HepG2 (cell line): ENCODE results near the gene NRL. TPM values are rescaled to one million over a fixed set of nuclear protein-coding genes. Genes with fewer than 3 reads are reported as not detected.
A peak's percentile ranks its signal among the peaks of the same experiment; 100 is the strongest.

Source experiments
- BRCA1 ChIP-seq: sonication (generic); formaldehyde crosslinking; IDR thresholded peaks from 2 replicates; pipeline ENCODE4 v1.4.0; 2020; ENCODE audit warnings: missing genetic modification reagents
- CBFB ChIP-seq: sonication (generic); formaldehyde crosslinking; IDR thresholded peaks from 2 replicates; pipeline ENCODE4 v1.4.0; 2020; ENCODE audit warnings: missing genetic modification reagents
- FOSL1 ChIP-seq: sonication (generic); formaldehyde crosslinking; IDR thresholded peaks from 2 replicates; pipeline ENCODE4 v1.9.0; 2021; ENCODE audit warnings: missing genetic modification reagents, borderline replicate concordance
- HDAC1 ChIP-seq: sonication (generic); formaldehyde crosslinking; IDR thresholded peaks from 2 replicates; pipeline ENCODE4 v1.5.1; 2020; ENCODE audit warnings: mild to moderate bottlenecking, missing genetic modification reagents
- HES4 ChIP-seq: sonication (generic); formaldehyde crosslinking; IDR thresholded peaks from 2 replicates; pipeline ENCODE4 v1.9.0; 2021; ENCODE audit warnings: mild to moderate bottlenecking, missing genetic modification reagents, borderline replicate concordance
- HOXA9 ChIP-seq: sonication (generic); formaldehyde crosslinking; IDR thresholded peaks from 2 replicates; pipeline ENCODE4 v1.8.1; 2022; ENCODE audit warnings: missing genetic modification reagents, mild to moderate bottlenecking, moderate library complexity, borderline replicate concordance
- KLF15 ChIP-seq: sonication (generic); formaldehyde crosslinking; IDR thresholded peaks from 2 replicates; pipeline ENCODE4 v1.8.1; 2023; ENCODE audit warnings: borderline replicate concordance, mild to moderate bottlenecking, inconsistent platforms, missing genetic modification reagents, mixed read lengths
- NCOR1 ChIP-seq: fragments of 200-600 bp; sonication (generic); IDR thresholded peaks from 2 replicates; pipeline ENCODE4 v1.7.0; 2017; ENCODE audit warnings: antibody characterized with exemption, low read length, borderline replicate concordance
- PBX3 ChIP-seq: sonication (generic); formaldehyde crosslinking; IDR thresholded peaks from 2 replicates; pipeline ENCODE4 v1.8.1; 2023; ENCODE audit warnings: missing genetic modification reagents, inconsistent platforms, borderline replicate concordance
- POLR2AphosphoS5 ChIP-seq: IDR thresholded peaks from 2 replicates; pipeline ENCODE4 v1.6.1; 2012; ENCODE audit warnings: low read depth, low read length
- SMAD1 ChIP-seq: sonication (generic); formaldehyde crosslinking; IDR thresholded peaks from 2 replicates; pipeline ENCODE4 v1.4.0; 2020; ENCODE audit warnings: missing genetic modification reagents, low read depth, mild to moderate bottlenecking, borderline replicate concordance
- SRSF4 ChIP-seq: fragments of 200-400 bp; formaldehyde crosslinking; IDR thresholded peaks from one replicate; pipeline ENCODE4 v1.6.1; 2018; ENCODE audit warnings: mild to moderate bottlenecking, low read depth, low read length, moderate library complexity; ENCODE audit not compliant: poor library complexity, severe bottlenecking
- TBX3 ChIP-seq: fragments of 450-650 bp; IDR thresholded peaks from 2 replicates; pipeline ENCODE4 v1.6.1; 2017; ENCODE audit warnings: antibody characterized with exemption, mild to moderate bottlenecking, inconsistent platforms, borderline replicate concordance
- TEAD3 ChIP-seq: optimal IDR thresholded peaks from 2 replicates; pipeline ENCODE3; 2016; ENCODE audit warnings: borderline replicate concordance
- ZBTB1 ChIP-seq: sonication (generic); formaldehyde crosslinking; IDR thresholded peaks from 2 replicates; pipeline ENCODE4 v1.4.0; 2020; ENCODE audit warnings: missing genetic modification reagents, borderline replicate concordance
- ZMAT3 ChIP-seq: sonication (generic); formaldehyde crosslinking; conservative IDR thresholded peaks from 2 replicates; pipeline ENCODE4 v1.7.0; 2021; ENCODE audit warnings: missing genetic modification reagents
- ZNF274 ChIP-seq: sonication (generic); formaldehyde crosslinking; IDR thresholded peaks from 2 replicates; pipeline ENCODE4 v1.5.1; 2020; ENCODE audit warnings: mild to moderate bottlenecking, missing genetic modification reagents
- ZNF768 ChIP-seq: sonication (generic); formaldehyde crosslinking; IDR thresholded peaks from 2 replicates; pipeline ENCODE4 v1.4.0; 2020; ENCODE audit warnings: missing genetic modification reagents
- ZNF788 ChIP-seq: sonication (generic); formaldehyde crosslinking; IDR thresholded peaks from 2 replicates; pipeline ENCODE4 v1.5.0; 2020; ENCODE audit warnings: mild to moderate bottlenecking, missing genetic modification reagents, borderline replicate concordance
- polyA plus RNA-seq, 8 experiments: library from polyadenylated mRNA; depleted of rRNA in 3 of 8; stranded (reverse) in 7 of 8; unstranded in 1 of 8; fragments of >200 nt; fragmentation: Illumina TruSeq in 4 of 8; extraction: Trizol in 4 of 8; gene quantifications; 2 replicates each; pipeline versions ENCODE4 v1.2.1 to v1.2.3, GENCODE V29; 2011 to 2016; ENCODE audit warnings: low read depth in 4 of 8, missing spikeins in 1 of 8, mixed read lengths in 1 of 8; ENCODE audit not compliant: insufficient read depth in 1 of 8
- total RNA-seq, 5 experiments: library from RNA; depleted of rRNA; stranded (reverse); fragments of >200 nt; fragmentation: Illumina TruSeq; extraction: Trizol; gene quantifications; 2 replicates each; pipeline ENCODE4 v1.2.3, GENCODE V29; 2016; ENCODE audit warnings: low read depth in 1 of 5
- TF ChIP-seq, protein P1 (sequence below): sonication (generic); formaldehyde crosslinking; IDR thresholded peaks from 2 replicates; pipeline ENCODE4 v1.8.0; 2022; ENCODE audit warnings: missing genetic modification reagents, low read depth, mild to moderate bottlenecking, borderline replicate concordance
- TF ChIP-seq, protein P2 (sequence below): sonication (generic); formaldehyde crosslinking; IDR thresholded peaks from 2 replicates; pipeline ENCODE4 v1.4.0; 2020; ENCODE audit warnings: missing genetic modification reagents, mild to moderate bottlenecking, borderline replicate concordance
- TF ChIP-seq, protein P3 (sequence below): sonication (generic); formaldehyde crosslinking; IDR thresholded peaks from 2 replicates; pipeline ENCODE4 v1.4.0; 2020; ENCODE audit warnings: mild to moderate bottlenecking, missing genetic modification reagents
- TF ChIP-seq, protein P4 (sequence below): sonication (generic); formaldehyde crosslinking; IDR thresholded peaks from 2 replicates; pipeline ENCODE4 v1.4.0; 2020; ENCODE audit warnings: missing genetic modification reagents

Gene NRL
- total and polyA plus RNA-seq, 2 of the 13 experiments (the other 11 are each of a cell fraction or from before 2014, with no cell fraction given), result 2.5 to 4.7 TPM

GRCh38 chr14:24115422-24116127, 826 bp upstream of the NRL start (continued):
- TF ChIP-seq, protein P1, sequence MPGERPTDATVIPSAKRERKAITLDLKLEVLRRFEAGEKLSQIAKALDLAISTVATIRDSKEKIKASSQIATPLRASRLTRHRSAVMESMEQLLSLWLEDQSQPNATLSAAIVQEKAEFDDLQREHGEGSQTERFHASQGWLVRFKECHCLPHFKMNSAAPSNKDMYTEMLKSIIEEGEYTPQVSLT, result no peak
- TF ChIP-seq BRCA1 (CRISPR knock-in tag), result peak; percentile 76
- TF ChIP-seq ZNF274 (CRISPR knock-in tag), result peak; percentile 66; the same call in 1 of the 2 replicates
- TF ChIP-seq TBX3, result no peak
- TF ChIP-seq TEAD3 (CRISPR knock-in tag), result peak; percentile 55
- TF ChIP-seq SRSF4, result no peak
- TF ChIP-seq ZMAT3 (CRISPR knock-in tag), result no peak
- TF ChIP-seq, protein P2, sequence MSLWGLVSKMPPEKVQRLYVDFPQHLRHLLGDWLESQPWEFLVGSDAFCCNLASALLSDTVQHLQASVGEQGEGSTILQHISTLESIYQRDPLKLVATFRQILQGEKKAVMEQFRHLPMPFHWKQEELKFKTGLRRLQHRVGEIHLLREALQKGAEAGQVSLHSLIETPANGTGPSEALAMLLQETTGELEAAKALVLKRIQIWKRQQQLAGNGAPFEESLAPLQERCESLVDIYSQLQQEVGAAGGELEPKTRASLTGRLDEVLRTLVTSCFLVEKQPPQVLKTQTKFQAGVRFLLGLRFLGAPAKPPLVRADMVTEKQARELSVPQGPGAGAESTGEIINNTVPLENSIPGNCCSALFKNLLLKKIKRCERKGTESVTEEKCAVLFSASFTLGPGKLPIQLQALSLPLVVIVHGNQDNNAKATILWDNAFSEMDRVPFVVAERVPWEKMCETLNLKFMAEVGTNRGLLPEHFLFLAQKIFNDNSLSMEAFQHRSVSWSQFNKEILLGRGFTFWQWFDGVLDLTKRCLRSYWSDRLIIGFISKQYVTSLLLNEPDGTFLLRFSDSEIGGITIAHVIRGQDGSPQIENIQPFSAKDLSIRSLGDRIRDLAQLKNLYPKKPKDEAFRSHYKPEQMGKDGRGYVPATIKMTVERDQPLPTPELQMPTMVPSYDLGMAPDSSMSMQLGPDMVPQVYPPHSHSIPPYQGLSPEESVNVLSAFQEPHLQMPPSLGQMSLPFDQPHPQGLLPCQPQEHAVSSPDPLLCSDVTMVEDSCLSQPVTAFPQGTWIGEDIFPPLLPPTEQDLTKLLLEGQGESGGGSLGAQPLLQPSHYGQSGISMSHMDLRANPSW, result no peak
- TF ChIP-seq HOXA9 (CRISPR knock-in tag), result no peak
- no peak for TF ChIP-seq ZBTB1
- no peak for TF ChIP-seq NCOR1
- no peak for TF ChIP-seq HDAC1
- TF ChIP-seq, protein P3, sequence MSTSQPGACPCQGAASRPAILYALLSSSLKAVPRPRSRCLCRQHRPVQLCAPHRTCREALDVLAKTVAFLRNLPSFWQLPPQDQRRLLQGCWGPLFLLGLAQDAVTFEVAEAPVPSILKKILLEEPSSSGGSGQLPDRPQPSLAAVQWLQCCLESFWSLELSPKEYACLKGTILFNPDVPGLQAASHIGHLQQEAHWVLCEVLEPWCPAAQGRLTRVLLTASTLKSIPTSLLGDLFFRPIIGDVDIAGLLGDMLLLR (CRISPR knock-in tag), result no peak
- no peak; the same call in 1 of the 2 replicates for TF ChIP-seq FOSL1 (CRISPR knock-in tag)
- TF ChIP-seq PBX3 (CRISPR knock-in tag), result peak; percentile 28; the same call in 1 of the 2 replicates
- no peak for TF ChIP-seq POLR2AphosphoS5
- TF ChIP-seq HES4 (CRISPR knock-in tag), result no peak
- TF ChIP-seq, protein P4, sequence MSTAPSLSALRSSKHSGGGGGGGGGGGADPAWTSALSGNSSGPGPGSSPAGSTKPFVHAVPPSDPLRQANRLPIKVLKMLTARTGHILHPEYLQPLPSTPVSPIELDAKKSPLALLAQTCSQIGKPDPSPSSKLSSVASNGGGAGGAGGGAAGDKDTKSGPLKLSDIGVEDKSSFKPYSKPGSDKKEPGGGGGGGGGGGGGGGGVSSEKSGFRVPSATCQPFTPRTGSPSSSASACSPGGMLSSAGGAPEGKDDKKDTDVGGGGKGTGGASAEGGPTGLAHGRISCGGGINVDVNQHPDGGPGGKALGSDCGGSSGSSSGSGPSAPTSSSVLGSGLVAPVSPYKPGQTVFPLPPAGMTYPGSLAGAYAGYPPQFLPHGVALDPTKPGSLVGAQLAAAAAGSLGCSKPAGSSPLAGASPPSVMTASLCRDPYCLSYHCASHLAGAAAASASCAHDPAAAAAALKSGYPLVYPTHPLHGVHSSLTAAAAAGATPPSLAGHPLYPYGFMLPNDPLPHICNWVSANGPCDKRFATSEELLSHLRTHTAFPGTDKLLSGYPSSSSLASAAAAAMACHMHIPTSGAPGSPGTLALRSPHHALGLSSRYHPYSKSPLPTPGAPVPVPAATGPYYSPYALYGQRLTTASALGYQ (CRISPR knock-in tag), result 0 out of 2 replicates have a peak, but pooled peaks have one; percentile 47
- TF ChIP-seq ZNF768 (CRISPR knock-in tag), result peak; percentile 85
- TF ChIP-seq ZNF788, result no peak
- TF ChIP-seq SMAD1, result no peak
- no peak for TF ChIP-seq KLF15 (CRISPR knock-in tag)
- TF ChIP-seq CBFB, result no peak
